ENCODE data around the gene MYO1D. TPM values are rescaled to one million over a fixed set of nuclear protein-coding genes. Genes with fewer than 3 reads are reported as not detected.
A peak's percentile ranks its signal among the peaks of the same experiment; 100 is the strongest.

Gene MYO1D
- total RNA-seq, 1 experiment from 2014 or later, result 35.7 TPM

GRCh38 chr17:32784113-32784512, 92.8 kb downstream of the MYO1D start:
- H3K4me2 ChIP-seq (ENCODE audit: low read length), result no peak overlapping the region
- BruUV-seq (replicated peaks), result no TSS peak
- POLR2A ChIA-PET, result interaction anchor here (1.0 kb wide), 1 partner anchor 93 kb away, joined by 3 read pairs; the partner anchor contains the start of gene MYO1D
- no peak overlapping the region for H2AFZ ChIP-seq (ENCODE audit: low read depth, low read length, poor library complexity, severe bottlenecking)
- no peaks in the 10 kb centered on the region for H3K36me3 ChIP-seq (ENCODE audit: control insufficient read depth in 1 of 2, insufficient read depth in 2 of 2, low read length in 2 of 2)
- no peaks in the 10 kb centered on the region for H3K9me3 ChIP-seq (ENCODE audit: control insufficient read depth in 1 of 2, insufficient read depth in 1 of 2, low read depth in 1 of 2, low read length in 2 of 2)
- DNase-seq (ENCODE audit: low read depth, low spot score) (no peak), ATAC-seq (no peak)
- no peaks in the 10 kb centered on the region for H3K27me3 ChIP-seq (ENCODE audit: insufficient read depth, low read length)
- no peaks in the 10 kb centered on the region for H3K79me2 ChIP-seq (ENCODE audit: insufficient read depth, low read length)
- TF ChIP-seq TCF7L2 (IDR thresholded peaks at IDR 0.05; ENCODE audit: borderline replicate concordance, extremely low read depth, insufficient read depth, insufficient read length) (no peak), CEBPB (IDR thresholded peaks at IDR 0.05; ENCODE audit: low read depth) (no peak), ZNF274 (IDR thresholded peaks at IDR 0.05; ENCODE audit: low read depth, low read length) (no peak), REST (IDR thresholded peaks at IDR 0.05; ENCODE audit: low read depth) (no peak), MAX (IDR thresholded peaks at IDR 0.05) (0 out of 2 replicates have a peak, but pooled peaks have one; percentile 19), ZFX (IDR thresholded peaks at IDR 0.05) (no peak)
- H3K9me2 ChIP-seq (ENCODE audit: insufficient read depth), result no peaks in the 10 kb centered on the region
- intact Hi-C loops (cut with micrococcal nuclease), result loop anchor here (10.0 kb wide), 2 partner anchors 891 to 971 kb away; no protein-coding TSS in a partner anchor
- no peaks in the 10 kb centered on the region for H3K4me1 ChIP-seq (ENCODE audit: control insufficient read depth in 1 of 2, insufficient read depth in 2 of 2, low read length in 2 of 2)
- no peak overlapping the region for H3K27ac ChIP-seq (ENCODE audit: low read depth, low read length)
- no peak overlapping the region for H3K9ac ChIP-seq (ENCODE audit: low read length)
- RAD21 ChIA-PET (ENCODE audit: low non-redundant PET in 1 of 2, low total read pairs in 2 of 2, uncharacterized antibody in 2 of 2, unreplicated experiment in 2 of 2), result interaction anchor here (1.0 to 1.2 kb wide), 4 partner anchors 92 to 214 kb away, joined by 3 to 4 read pairs (median 3); partner anchors contain the start of gene MYO1D (in 1 of the 2)
- no peaks in the 10 kb centered on the region for H4K20me1 ChIP-seq (ENCODE audit: insufficient read depth)
- CTCF ChIA-PET, result interaction anchor here (1.0 to 4.1 kb wide), 13 partner anchors 11 to 322 kb away, joined by 3 to 73 read pairs (median 6); partner anchors contain the start of gene MYO1D
- H3K4me3 ChIP-seq (replicated peaks in 1 of 2; ENCODE audit: low read depth in 1 of 2, low read length in 2 of 2), result no peak overlapping the region

Data from HCT116 (cell line).